Measurements from ENCODE around the gene RBM44. TPM values are rescaled to one million over a fixed set of nuclear protein-coding genes. Genes with fewer than 3 reads are reported as not detected.

The RBM44 gene
- total and polyA plus RNA-seq, 2 experiments from 2014 or later: 0.11 TPM; not detected in 1

GRCh38 chr2:237858294-237859081 is 59.9 kb downstream of the RBM44 start:
- no peaks in the 10 kb centered on the region for H3K36me3 ChIP-seq (ENCODE audit: low read depth)
- in situ Hi-C loops (cut with MboI): no loop called here
- H3K9me2 ChIP-seq (ENCODE audit: insufficient read depth): no peaks in the 10 kb centered on the region
- WGBS, 2 experiments (ENCODE audit: low coverage in 1 of 2, low lambda C conversion rate in 2 of 2, missing lambda C conversion rate in 2 of 2): 40 to 42% methylated on average over 14 of the region's 14 CpGs
- peak; percentile 90 for DNase-seq
- no peaks in the 10 kb centered on the region for H3K9me3 ChIP-seq (ENCODE audit: low read depth)
- H3K4me3 ChIP-seq: no peak overlapping the region
- peaks cover 19% of the 10 kb centered on the region; the same call in 1 of the 2 replicates for H3K4me1 ChIP-seq (ENCODE audit: insufficient read depth)
- no peak overlapping the region for H2AFZ ChIP-seq
- H4K20me1 ChIP-seq (ENCODE audit: insufficient read depth): no peaks in the 10 kb centered on the region
- no peaks in the 10 kb centered on the region for H3K27me3 ChIP-seq (replicated peaks; ENCODE audit: insufficient read depth)
- H3F3A ChIP-seq (ENCODE audit: insufficient read depth): peaks cover 11% of the 10 kb centered on the region; the same call in 1 of the 2 replicates
- H3K79me2 ChIP-seq (ENCODE audit: insufficient read depth): no peaks in the 10 kb centered on the region
- no peak overlapping the region for H3K4me2 ChIP-seq (ENCODE audit: unreplicated experiment)
- no peak for TF ChIP-seq EZH2phosphoT487 (IDR thresholded peaks at IDR 0.05; ENCODE audit: insufficient read depth, low read depth)
- no peak overlapping the region for H3K9ac ChIP-seq
- H3K27ac ChIP-seq: no peak overlapping the region

GRCh38 chr2:237859082-237859433 is 60.5 kb downstream of the RBM44 start:
- 70% methylated on average over 14 of the region's 15 CpGs for WGBS, 2 experiments (ENCODE audit: low coverage in 1 of 2, low lambda C conversion rate in 2 of 2, missing lambda C conversion rate in 2 of 2)
- Histone ChIP-seq H3F3A (ENCODE audit: insufficient read depth) (peaks cover 11% of the 10 kb centered on the region; the same call in 1 of the 2 replicates), H3K9me2 (ENCODE audit: insufficient read depth) (no peaks in the 10 kb centered on the region), H3K79me2 (ENCODE audit: insufficient read depth) (no peaks in the 10 kb centered on the region), H3K27me3 (replicated peaks; ENCODE audit: insufficient read depth) (no peaks in the 10 kb centered on the region), H3K4me1 (ENCODE audit: insufficient read depth) (peaks cover 19% of the 10 kb centered on the region; the same call in 1 of the 2 replicates), H3K4me2 (ENCODE audit: unreplicated experiment) (peak overlapping the region; percentile 63), H4K20me1 (ENCODE audit: insufficient read depth) (no peaks in the 10 kb centered on the region), H3K27ac (no peak overlapping the region), H2AFZ (no peak overlapping the region), H3K9me3 (ENCODE audit: low read depth) (no peaks in the 10 kb centered on the region), H3K4me3 (peak overlapping the region; percentile 48), H3K36me3 (ENCODE audit: low read depth) (no peaks in the 10 kb centered on the region), H3K9ac (no peak overlapping the region)
- in situ Hi-C loops (cut with MboI): no loop called here
- no peak for DNase-seq
- TF ChIP-seq EZH2phosphoT487 (IDR thresholded peaks at IDR 0.05; ENCODE audit: insufficient read depth, low read depth) (no peak), EZH2 (IDR thresholded peaks at IDR 0.05; ENCODE audit: insufficient read depth, poor library complexity, severe bottlenecking) (no peak)

- H3K9ac ChIP-seq: peak within 1 kb of the TSS; percentile 43; the same call in 1 of the 2 replicates
- 2 to 4% methylated on average over 34 to 69 of the region's 79 CpGs for WGBS, 2 experiments (ENCODE audit: low coverage in 1 of 2, low lambda C conversion rate in 2 of 2, missing lambda C conversion rate in 2 of 2)
Measured at GRCh38 chr2:237859533-237860272, 61.1 kb downstream of the RBM44 start, which contains the start of gene RAMP1. TSS of gene RAMP1 (plus strand) at chr2:237859623. CDS start at chr2:237859676, 53 bp downstream.

GRCh38 chr2:237860273-237860935 is 61.8 kb downstream of the RBM44 start:
- Histone ChIP-seq H3F3A (ENCODE audit: insufficient read depth) (peaks cover 12% of the 10 kb centered on the region; the same call in 1 of the 2 replicates), H3K9ac (no peak overlapping the region), H2AFZ (peak overlapping the region; percentile 69), H3K4me2 (ENCODE audit: unreplicated experiment) (peak overlapping the region; percentile 25), H4K20me1 (ENCODE audit: insufficient read depth) (no peaks in the 10 kb centered on the region), H3K9me3 (ENCODE audit: low read depth) (no peaks in the 10 kb centered on the region), H3K36me3 (ENCODE audit: low read depth) (no peaks in the 10 kb centered on the region), H3K4me1 (ENCODE audit: insufficient read depth) (peaks cover 28% of the 10 kb centered on the region), H3K27me3 (replicated peaks; ENCODE audit: insufficient read depth) (no peaks in the 10 kb centered on the region), H3K9me2 (ENCODE audit: insufficient read depth) (no peaks in the 10 kb centered on the region), H3K4me3 (peak overlapping the region; percentile 48), H3K79me2 (ENCODE audit: insufficient read depth) (no peaks in the 10 kb centered on the region), H3K27ac (no peak overlapping the region)
- no peak for DNase-seq
- in situ Hi-C loops (cut with MboI): loop anchor here (10.0 kb wide), 1 partner anchor 404 kb away; no protein-coding TSS in a partner anchor
- 69% methylated on average over 22 of the region's 22 CpGs for WGBS, 2 experiments (ENCODE audit: low coverage in 1 of 2, low lambda C conversion rate in 2 of 2, missing lambda C conversion rate in 2 of 2)
- TF ChIP-seq EZH2 (IDR thresholded peaks at IDR 0.05; ENCODE audit: insufficient read depth, poor library complexity, severe bottlenecking): no peak
- TF ChIP-seq EZH2phosphoT487 (IDR thresholded peaks at IDR 0.05; ENCODE audit: insufficient read depth, low read depth): no peak

More at GRCh38 chr2:237859533-237860272, 61.1 kb downstream of the RBM44 start, which contains the start of gene RAMP1:
- Histone ChIP-seq H3K9me2 (ENCODE audit: insufficient read depth) (no peaks in the 10 kb centered on the region), H3K36me3 (ENCODE audit: low read depth) (no peaks in the 10 kb centered on the region), H3F3A (ENCODE audit: insufficient read depth) (peaks cover 11% of the 10 kb centered on the region; the same call in 1 of the 2 replicates), H3K4me3 (peak within 1 kb of the TSS; percentile 48), H3K27ac (no peak within 1 kb of the TSS), H3K79me2 (ENCODE audit: insufficient read depth) (no peaks in the 10 kb centered on the region), H2AFZ (peak within 1 kb of the TSS; percentile 69), H3K4me1 (ENCODE audit: insufficient read depth) (peaks cover 21% of the 10 kb centered on the region), H3K9me3 (ENCODE audit: low read depth) (no peaks in the 10 kb centered on the region), H3K4me2 (ENCODE audit: unreplicated experiment) (peak within 1 kb of the TSS; percentile 63), H3K27me3 (replicated peaks; ENCODE audit: insufficient read depth) (no peaks in the 10 kb centered on the region), H4K20me1 (ENCODE audit: insufficient read depth) (no peaks in the 10 kb centered on the region)
- in situ Hi-C loops (cut with MboI): loop anchor here (10.0 kb wide), 1 partner anchor 405 kb away; no protein-coding TSS in a partner anchor
- DNase-seq: peak; percentile 66
- no peak for TF ChIP-seq EZH2phosphoT487 (IDR thresholded peaks at IDR 0.05; ENCODE audit: insufficient read depth, low read depth)
- TF ChIP-seq EZH2 (IDR thresholded peaks at IDR 0.05; ENCODE audit: insufficient read depth, poor library complexity, severe bottlenecking): no peak
